22Rv1 (cell line): Measurements from ENCODE around the gene LRRK1.
"Not testable (repeated sequence)": the region's sequence is repeated elsewhere in the genome, so short reads cannot be mapped to it uniquely, and the experiment has no call there.

Experiments
- H3K27ac ChIP-seq: fragments of 450-650 bp; 2 replicates; pipeline ENCODE4 v1.5.1; 2017
- ZFX ChIP-seq: fragments of 450-650 bp; IDR thresholded peaks from 2 replicates; pipeline ENCODE4 v1.6.1; 2017; ENCODE audit warnings: antibody characterized with exemption, borderline replicate concordance
- TF ChIP-seq, protein P1 (sequence below): fragments of 450-650 bp; IDR thresholded peaks from 2 replicates; pipeline ENCODE4 v1.5.1; 2017; ENCODE audit warnings: mild to moderate bottlenecking

LRRK1 gene

DNA sequence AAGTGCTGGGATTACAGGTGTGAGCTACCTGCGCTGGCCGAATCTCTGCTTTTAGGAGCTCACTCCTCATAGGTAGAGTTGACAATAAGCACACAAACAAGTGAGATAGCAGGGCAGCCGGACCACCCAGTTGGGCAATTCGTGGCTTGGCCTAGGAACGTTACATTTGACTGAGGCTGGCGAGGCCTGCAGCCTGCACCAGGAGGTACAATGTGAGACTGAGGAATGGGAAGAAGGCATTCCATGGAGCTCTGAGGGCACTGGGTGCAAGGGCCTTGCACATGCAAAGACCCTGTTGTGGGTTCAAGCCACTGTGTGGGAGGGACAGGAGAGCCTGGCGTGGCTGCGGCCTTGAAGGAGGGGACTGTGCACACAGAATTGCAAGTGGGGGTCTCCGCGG lies 152.5 kb downstream of the LRRK1 start:
- TF ChIP-seq, protein P1, sequence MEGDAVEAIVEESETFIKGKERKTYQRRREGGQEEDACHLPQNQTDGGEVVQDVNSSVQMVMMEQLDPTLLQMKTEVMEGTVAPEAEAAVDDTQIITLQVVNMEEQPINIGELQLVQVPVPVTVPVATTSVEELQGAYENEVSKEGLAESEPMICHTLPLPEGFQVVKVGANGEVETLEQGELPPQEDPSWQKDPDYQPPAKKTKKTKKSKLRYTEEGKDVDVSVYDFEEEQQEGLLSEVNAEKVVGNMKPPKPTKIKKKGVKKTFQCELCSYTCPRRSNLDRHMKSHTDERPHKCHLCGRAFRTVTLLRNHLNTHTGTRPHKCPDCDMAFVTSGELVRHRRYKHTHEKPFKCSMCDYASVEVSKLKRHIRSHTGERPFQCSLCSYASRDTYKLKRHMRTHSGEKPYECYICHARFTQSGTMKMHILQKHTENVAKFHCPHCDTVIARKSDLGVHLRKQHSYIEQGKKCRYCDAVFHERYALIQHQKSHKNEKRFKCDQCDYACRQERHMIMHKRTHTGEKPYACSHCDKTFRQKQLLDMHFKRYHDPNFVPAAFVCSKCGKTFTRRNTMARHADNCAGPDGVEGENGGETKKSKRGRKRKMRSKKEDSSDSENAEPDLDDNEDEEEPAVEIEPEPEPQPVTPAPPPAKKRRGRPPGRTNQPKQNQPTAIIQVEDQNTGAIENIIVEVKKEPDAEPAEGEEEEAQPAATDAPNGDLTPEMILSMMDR = no peak
- no peak for TF ChIP-seq ZFX
- no peak overlapping the region for H3K27ac ChIP-seq

DNA sequence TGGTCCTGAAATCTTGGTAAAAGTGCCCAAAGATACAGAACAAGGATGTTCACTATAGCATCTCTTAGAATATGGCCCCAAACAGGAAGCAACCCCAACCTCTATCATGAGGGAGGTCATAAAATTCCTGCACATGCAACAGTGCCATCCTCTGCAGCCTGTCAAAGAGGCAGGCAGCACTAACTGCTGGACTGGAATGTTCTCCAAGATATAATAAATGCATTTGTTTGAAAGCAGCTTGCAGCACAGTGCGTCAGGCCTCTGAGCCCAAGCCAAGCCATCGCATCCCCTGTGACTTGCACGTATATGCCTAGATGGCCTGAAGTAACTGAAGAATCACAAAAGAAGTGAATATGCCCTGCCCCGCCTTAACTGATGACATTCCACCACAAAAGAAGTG lies 153.1 kb downstream of the LRRK1 start:
- not testable (repeated sequence) for H3K27ac ChIP-seq

DNA sequence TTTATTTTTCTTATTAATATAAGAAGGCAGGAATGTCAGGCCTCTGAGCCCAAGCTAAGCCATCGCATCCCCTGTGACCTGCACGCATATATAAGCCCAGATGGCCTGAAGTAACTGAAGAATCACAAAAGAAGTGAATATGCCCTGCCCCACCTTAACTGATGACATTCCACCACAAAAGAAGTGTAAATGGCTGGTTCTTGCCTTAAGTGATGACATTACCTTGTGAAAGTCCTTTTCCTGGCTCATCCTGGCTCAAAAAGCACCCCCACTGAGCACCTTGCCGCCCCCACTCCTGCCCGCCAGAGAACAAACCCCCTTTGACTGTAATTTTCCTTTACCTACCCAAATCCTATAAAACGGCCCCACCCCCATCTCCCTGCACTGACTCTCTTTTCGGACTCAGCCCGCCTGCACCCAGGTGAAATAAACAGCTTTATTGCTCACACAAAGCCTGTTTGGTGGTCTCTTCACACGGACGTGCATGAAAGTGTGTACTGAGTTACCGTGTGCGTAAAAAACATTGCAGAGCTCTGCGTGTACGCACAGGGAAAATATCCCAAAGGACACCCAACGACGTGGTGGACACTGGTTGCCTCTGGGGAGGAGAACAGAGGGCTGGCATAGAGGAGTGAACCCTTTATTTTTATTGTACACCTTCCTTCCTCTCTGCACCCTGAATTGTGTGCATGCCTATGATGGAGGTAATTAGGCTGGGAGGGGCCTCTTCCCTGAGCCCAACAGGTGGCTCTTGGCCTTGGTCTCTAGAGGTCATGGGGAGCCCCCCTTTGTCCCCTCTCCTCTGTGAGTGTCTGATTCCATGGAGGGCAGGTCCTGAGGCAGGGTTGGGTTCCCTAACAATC lies 158.9 kb downstream of the LRRK1 start:
- not testable (repeated sequence) for H3K27ac ChIP-seq

DNA sequence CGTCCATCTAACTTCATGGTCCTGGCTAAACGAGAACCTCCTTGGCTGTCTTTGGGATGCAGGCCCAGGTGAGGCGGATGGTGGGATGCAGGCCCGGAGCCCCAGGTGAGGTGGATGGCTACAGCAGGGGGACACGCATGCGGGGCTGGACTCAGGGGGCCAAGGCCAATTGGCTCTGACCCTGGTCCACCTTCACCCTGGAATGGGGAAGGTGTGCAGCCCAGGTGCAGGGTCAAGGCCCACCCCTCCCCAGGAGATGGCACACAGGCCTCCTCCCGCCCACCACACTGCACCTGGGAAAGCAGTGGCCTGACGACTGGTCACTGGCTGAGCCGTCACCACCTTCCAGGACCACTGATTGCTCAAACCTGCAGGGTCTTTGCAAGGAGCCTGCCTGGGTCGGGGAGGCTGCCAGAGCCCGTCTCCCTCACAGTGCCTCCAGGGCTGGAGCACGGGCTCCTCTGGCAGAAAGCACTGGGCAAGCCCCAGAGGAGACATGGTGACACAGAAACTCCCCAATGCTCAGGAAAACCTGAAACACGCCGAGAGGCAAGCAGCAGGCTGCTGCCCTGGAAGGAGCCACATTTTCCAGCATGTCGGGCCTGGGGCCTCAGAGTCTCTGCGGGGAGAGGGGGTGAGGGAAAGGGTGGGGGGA lies 159.6 kb downstream of the LRRK1 start:
- no peak for TF ChIP-seq ZFX
- TF ChIP-seq, protein P1 = no peak
- no peak overlapping the region for H3K27ac ChIP-seq

DNA sequence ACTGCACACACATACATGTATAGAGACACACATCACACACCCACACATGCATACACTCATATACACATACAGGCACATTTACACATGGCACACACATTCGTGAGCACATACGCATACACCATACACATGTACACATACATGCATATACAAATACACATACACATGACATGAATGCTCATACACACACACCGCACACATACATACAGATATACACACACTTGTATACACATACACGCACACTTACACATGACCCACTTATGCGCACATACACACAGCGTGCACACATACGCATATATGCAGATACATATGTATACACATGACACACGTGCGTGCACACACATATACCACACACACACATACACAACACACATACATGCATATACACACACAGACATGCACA lies 162.7 kb downstream of the LRRK1 start:
- TF ChIP-seq, protein P1 = no peak
- TF ChIP-seq ZFX = no peak
- no peak overlapping the region for H3K27ac ChIP-seq

DNA sequence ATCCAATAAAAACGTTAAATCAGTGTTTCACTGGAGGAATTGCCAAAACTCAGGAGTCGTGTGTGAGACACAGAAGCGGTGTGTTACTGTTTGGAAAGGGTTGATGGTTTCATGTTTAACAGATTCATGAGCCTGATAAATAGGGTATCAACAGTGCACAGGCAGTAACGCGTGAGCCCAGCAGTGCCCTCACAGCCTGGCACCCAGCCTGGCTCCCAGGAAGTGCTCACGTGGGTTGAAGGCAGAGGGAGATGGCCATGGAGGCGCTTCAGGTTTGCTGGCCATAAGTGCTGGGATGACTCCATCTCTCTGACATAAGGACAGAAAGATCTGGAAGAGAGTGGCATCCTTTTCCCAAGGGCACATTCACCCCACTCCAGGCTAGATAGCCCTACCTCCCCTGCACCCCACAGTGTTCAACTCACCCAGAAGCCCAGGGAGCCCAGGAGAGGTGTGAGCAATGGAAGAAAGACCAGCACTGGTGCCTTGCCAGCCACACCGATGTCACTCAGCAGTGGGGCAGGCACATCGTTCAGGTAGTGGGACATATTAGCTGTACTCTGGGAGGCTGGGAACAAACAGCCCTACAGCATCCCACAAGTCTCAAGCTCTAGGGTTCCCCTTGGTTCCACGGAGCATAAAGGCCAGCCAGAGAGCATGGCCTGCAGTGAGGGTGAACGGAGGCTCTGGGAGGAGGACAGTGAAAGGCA lies 164.3 kb downstream of the LRRK1 start:
- TF ChIP-seq ZFX = no peak
- TF ChIP-seq, protein P1 = no peak
- H3K27ac ChIP-seq = no peak overlapping the region

DNA sequence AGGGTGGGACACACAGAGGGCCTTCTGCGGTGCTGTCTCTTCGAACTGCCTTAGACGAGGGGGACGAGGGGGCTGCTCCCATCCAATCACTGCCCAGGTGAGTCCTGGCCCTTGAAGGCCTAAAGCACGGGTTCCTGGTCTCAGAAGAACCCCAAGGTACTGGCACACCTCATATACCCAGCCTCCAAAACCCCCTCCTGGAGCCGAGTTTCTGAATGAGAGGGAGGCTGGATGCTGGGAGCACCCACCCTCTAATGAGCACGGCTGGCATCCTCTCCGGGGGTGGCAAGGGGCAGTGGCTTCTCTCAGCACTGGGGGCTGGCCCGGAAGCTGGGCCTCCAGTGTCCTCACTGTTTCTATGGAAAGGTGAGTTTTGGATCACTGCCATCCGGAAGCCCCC lies 165.6 kb downstream of the LRRK1 start:
- TF ChIP-seq, protein P1 = no peak
- no peak for TF ChIP-seq ZFX
- H3K27ac ChIP-seq = no peak overlapping the region

DNA sequence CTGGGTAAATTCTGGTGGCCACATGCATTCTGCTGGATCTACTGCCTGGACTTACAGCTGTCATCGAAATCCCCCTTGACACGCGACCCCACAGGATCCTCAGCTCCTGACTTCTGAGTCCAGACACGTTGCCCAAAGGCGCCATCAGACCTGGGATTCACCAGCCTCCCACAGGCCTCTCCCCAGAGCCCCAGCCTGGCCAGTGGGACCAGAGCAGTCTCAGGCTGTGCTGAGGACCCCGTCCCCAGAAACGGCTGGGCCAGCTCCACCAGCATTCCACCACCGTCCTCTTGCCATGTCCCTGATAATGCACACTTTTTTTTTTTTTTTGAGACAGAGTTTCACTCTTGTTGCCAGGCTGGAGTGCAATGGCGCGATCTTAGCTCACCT lies 166.1 kb downstream of the LRRK1 start:
- H3K27ac ChIP-seq = no peak overlapping the region
- TF ChIP-seq, protein P1 = no peak
- no peak for TF ChIP-seq ZFX
